Gastroesophageal sphincter (tissue), 3 donors: ENCODE measurements around the gene ATXN3L.

Experiments used
- CTCF ChIP-seq, 4 experiments: fragments of 200-600 bp in 2 of 4; fragments of 450-650 bp in 2 of 4; sonication (generic) in 1 of 4; IDR thresholded peaks; one replicate each; pipeline ENCODE4 v1.5.1; 2017 to 2019; ENCODE audit warnings: antibody characterized with exemption in 4 of 4, mild to moderate bottlenecking in 2 of 4, moderate library complexity in 2 of 4
- EP300 ChIP-seq: sonication (generic); formaldehyde crosslinking; IDR thresholded peaks from one replicate; pipeline ENCODE4 v1.6.1; 2017; ENCODE audit warnings: antibody characterized with exemption, mild to moderate bottlenecking
- POLR2A ChIP-seq, 2 donors: fragments of 450-650 bp; IDR thresholded peaks; one replicate each; pipeline ENCODE4 v1.6.1; 2017; ENCODE audit warnings: antibody characterized with exemption in 2 of 2, mild to moderate bottlenecking in 2 of 2, moderate library complexity in 1 of 2
- POLR2AphosphoS5 ChIP-seq: sonication (generic); formaldehyde crosslinking; IDR thresholded peaks from one replicate; pipeline ENCODE4 v1.6.1; 2017; ENCODE audit warnings: antibody characterized with exemption

- TF ChIP-seq CTCF (IDR thresholded peaks at IDR 0.05), result no peak
- no peak for TF ChIP-seq POLR2A (IDR thresholded peaks at IDR 0.05)
- TF ChIP-seq POLR2AphosphoS5, result no peak
- no peak for TF ChIP-seq EP300
These were observed 14.7 kb downstream of the ATXN3L start for GRCh38 chrX:13305108-13305507.
